GF-D8 (cell line): ENCODE data around the gene PLEKHG4B.

Experiments
- DNase-seq: peaks from one replicate; lab custom pipeline; 2025; lab: John Stamatoyannopoulos, UW

Gene PLEKHG4B

DNA sequence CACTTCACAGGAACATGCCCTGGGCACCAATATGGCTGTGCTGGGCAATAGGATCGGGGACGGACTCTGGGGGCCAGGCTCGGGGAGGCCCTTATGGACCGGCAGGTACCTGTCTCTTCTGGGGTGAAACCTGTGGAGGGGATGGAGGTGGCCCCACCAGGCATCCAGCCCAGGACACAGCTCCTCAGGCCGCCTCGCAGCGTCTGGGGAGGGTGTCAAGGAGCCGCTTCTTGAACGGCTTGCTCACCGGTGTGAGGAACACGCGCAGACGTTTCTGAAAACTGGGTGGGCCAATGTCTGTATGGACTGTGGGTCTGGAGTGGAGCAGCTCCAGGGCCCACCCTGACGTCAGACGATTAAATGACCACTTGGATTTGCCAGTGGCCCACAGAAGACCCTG is 45.8 kb downstream of the PLEKHG4B start:
- DNase-seq = no peak

DNA sequence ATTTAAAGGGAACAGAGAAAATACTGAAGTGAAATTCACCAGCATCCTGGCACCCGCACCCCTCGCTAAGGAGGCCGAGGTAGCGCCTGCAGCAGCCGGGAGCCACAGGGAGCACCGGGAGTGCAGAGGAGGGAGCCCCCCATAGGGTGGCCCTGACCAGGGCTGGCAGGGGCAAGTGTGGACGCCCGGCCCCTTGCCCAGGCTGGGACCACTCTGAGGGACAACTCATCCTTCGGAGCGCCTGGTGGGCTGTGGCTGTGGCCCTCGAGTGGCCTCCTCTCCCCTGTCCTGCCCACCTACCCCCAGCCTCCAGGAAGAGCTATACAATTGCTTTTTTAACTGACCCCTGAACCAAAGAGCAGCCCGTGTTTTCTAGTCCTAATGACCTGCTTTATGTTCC is 47.0 kb downstream of the PLEKHG4B start:
- DNase-seq = no peak

DNA sequence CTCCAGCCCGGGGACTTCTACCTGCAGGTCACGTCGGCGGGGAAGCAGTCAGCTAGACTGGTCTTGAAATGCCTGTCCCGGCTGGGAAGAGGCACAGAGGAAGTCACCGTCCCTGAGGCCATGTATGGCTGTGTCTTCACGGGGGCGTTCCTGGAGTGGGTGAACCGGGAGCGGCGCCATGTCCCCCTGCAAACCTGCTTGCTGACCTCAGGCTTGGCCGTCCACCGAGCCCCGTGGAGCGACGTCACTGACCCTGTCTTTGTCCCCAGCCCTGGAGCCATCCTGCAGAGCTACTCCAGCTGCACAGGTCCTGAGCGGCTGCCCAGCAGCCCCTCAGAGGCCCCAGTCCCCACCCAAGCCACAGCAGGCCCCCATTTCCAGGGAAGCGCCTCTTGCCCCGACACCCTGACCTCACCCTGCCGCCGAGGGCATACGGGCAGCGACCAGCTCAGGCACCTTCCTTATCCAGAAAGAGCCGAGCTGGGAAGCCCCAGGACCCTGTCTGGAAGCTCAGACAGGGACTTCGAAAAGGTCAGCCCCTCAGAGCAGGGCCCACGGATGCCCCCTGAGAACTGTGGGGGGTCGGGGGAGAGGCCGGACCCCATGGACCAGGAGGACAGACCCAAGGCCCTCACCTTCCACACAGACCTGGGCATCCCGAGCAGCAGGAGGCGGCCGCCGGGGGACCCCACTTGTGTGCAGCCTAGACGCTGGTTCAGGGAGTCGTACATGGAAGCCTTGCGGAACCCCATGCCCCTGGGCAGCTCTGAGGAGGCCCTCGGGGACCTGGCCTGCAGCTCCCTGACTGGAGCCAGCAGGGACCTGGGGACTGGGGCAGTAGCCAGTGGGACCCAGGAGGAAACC is 47.8 kb downstream of the PLEKHG4B start:
- no peak for DNase-seq

DNA sequence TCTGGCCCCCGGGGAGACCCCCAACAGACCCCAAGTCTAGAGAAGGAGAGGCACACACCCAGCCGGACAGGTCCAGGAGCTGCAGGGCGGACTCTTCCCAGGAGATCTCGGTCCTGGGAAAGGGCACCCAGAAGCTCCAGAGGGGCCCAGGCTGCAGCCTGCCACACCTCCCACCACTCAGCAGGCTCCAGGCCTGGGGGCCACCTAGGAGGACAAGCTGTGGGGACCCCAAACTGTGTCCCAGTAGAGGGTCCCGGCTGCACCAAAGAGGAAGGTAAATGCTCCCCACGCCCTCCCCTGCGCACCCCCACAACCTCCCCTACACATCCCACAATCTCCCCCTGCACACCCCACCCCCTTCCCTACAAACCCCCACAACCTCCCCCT is 48.5 kb downstream of the PLEKHG4B start:
- no peak for DNase-seq

- DNase-seq = no peak
These were observed 49.2 kb downstream of the PLEKHG4B start for GRCh38 chr5:141211-141610.

- no peak for DNase-seq
These were observed 49.8 kb downstream of the PLEKHG4B start for GRCh38 chr5:141761-142160.

- DNase-seq = no peak
These were observed 50.4 kb downstream of the PLEKHG4B start for GRCh38 chr5:142246-142810.

DNA sequence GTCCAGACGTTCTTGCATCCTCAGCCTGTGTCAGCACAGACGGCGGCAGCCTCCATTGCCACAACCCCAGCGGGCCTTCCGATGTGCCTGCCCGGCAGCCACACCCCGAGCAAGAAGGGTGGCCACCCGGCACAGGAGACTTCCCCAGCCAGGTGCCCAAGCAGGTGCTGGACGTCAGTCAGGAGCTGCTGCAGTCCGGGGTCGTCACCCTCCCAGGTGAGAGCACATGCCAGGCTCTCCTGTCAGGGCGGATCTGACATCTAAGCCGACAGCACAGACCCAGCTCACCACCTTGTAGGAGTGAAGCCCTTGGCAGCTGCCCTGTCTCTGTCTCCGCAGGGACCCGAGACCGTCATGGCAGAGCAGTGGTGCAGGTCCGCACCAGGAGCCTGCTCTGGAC is 51.1 kb downstream of the PLEKHG4B start:
- DNase-seq = no peak

- no peak for DNase-seq
These were observed 53.0 kb downstream of the PLEKHG4B start for GRCh38 chr5:144941-145340.

- no peak for DNase-seq
These were observed 53.8 kb downstream of the PLEKHG4B start for GRCh38 chr5:145585-146323.

- DNase-seq = no peak
These were observed 55.8 kb downstream of the PLEKHG4B start for GRCh38 chr5:147751-148150.

DNA sequence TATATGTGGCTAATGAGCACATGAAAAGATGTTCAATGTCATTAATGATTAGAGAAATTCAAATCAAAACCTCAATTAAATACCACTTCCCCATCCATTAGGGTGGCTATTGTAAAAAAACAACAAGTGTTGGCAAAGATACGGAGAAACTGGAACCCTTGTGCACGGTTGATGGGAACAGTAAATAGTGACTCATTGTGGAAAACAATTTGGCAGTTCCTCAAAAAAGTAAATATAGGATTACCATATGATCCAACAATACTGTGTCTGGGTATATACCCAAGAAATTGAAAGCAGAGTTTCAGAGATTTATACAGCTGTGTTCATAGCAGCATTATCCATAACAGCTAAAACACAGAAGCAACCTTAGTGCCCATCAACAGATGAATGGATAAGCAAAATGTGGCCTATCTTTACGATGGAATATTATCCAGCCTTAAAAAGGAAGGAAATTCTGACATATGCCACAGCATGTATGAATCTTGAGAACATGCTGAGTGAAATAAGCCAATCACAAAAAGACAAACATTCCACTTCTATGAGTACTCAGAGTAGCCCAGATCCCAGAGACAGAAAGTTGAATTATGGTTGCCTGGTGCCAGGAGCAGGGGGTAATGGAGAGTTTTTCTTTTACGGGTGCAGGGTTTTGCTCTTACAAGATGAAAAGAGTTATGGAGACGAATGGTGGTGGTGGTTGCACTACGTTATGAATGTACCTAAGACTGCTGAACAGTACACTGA is 57.9 kb downstream of the PLEKHG4B start:
- no peak for DNase-seq

DNA sequence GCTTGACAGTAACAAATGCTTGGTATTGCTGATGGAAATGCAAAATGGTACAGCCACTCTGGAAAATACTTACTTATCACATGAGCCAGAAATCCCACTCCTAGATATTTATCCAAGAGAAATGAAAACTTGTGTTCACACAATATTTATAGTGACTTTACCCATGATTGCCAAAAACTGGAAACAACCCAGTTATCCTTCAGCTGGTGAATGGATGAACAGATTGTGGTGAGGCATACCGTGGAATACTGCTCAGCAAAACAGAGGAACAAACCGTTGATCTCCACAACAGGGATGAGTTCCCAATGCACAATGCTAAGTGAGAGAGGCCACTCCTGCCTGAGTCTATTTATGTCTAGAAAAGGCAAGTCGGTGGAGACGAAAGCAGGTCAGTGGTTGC is 58.8 kb downstream of the PLEKHG4B start:
- no peak for DNase-seq

DNA sequence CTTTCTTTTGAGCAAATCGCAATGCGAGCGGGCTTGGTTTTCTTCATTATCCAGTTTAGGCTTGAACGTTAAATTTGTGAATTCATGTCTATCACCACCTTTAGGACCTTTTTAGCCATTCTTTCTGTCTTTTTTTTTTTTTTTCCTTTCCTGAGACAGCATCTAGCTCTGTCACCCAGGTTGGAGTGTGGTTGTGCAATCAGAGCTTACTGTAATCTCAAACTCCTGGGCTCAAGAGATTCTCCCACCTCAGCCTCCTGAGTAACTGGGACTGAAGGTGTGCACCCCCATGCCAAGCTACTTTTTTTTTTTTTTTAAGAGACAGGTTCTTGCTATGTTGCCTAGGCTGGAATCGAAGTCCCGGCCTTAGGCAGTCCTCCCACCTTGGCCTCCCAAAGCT is 60.1 kb downstream of the PLEKHG4B start:
- DNase-seq = no peak

- DNase-seq = no peak
These were observed 61.3 kb downstream of the PLEKHG4B start for GRCh38 chr5:153256-153655.

GRCh38 chr5:154236-154635 is 62.3 kb downstream of the PLEKHG4B start:
- DNase-seq = no peak

- DNase-seq = no peak
These were observed 62.9 kb downstream of the PLEKHG4B start for GRCh38 chr5:154826-155225.

GRCh38 chr5:155651-156410 is 63.9 kb downstream of the PLEKHG4B start:
- no peak for DNase-seq

DNA sequence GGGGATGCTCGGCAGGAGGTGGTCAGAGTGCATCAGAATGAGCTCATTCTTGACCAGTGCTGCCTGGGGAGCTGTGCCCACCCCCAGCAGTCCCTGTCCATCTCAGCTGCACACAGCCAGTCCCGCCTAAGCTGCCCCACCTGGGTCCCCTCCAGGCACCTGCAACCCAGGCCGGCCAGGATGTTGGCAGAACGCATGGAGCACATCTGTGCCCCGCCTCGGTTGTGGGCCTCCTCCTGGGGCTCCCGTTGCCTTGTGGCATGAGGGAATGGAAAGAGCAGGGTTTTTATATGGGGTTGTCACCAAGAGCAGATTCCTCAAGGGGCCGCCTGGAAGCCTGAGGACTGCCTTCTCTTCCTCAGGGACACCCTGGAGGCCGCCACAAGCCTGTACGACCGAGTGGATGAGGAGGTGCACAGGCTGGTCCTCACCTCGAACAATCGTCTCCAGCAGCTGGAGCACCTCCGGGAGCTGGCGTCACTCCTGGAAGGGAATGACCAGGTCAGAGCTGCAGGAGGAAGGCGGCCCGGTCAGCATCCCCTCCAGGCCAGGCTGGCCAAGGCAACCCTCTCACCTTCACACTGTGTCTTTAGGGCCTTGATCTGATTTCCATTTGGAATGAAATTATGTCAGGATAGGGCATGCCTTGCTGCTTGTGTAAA is 64.6 kb downstream of the PLEKHG4B start:
- no peak for DNase-seq

GRCh38 chr5:157126-157715 is 65.3 kb downstream of the PLEKHG4B start:
- DNase-seq = no peak

GRCh38 chr5:157801-158200 is 65.8 kb downstream of the PLEKHG4B start:
- DNase-seq = no peak
